ENCODE results near the gene ACTR6.
"Not testable (repeated sequence)": the region's sequence is repeated elsewhere in the genome, so short reads cannot be mapped to it uniquely, and the experiment has no call there.

The ACTR6 gene

GRCh38 chr12:100179252-100179651, 21.4 kb upstream of the ACTR6 start:
- H3K27ac ChIP-seq: no peak overlapping the region
- no peak for DNase-seq (ENCODE audit: low read depth, low spot score)

- DNase-seq (ENCODE audit: low read depth, low spot score): no peak
Observed at GRCh38 chr12:100184549-100185145, 16.0 kb upstream of the ACTR6 start.

GRCh38 chr12:100185361-100185894, 15.2 kb upstream of the ACTR6 start:
- H3K27ac ChIP-seq: no peak overlapping the region
- DNase-seq (ENCODE audit: low read depth, low spot score): no peak

More at GRCh38 chr12:100184549-100185145, 16.0 kb upstream of the ACTR6 start:
- H3K27ac ChIP-seq: no peak overlapping the region

- no peak overlapping the region for H3K27ac ChIP-seq
- no peak for DNase-seq (ENCODE audit: low read depth, low spot score)
Observed at GRCh38 chr12:100186071-100186470, 14.5 kb upstream of the ACTR6 start.

GRCh38 chr12:100187068-100187467, 13.5 kb upstream of the ACTR6 start:
- no peak for DNase-seq (ENCODE audit: low read depth, low spot score)
- H3K27ac ChIP-seq: no peak overlapping the region

- no peak for DNase-seq (ENCODE audit: low read depth, low spot score)
- H3K27ac ChIP-seq: no peak overlapping the region
Observed at GRCh38 chr12:100187857-100188519, 12.6 kb upstream of the ACTR6 start.

GRCh38 chr12:100188888-100189635, 11.6 kb upstream of the ACTR6 start:
- DNase-seq (ENCODE audit: low read depth, low spot score): not testable (repeated sequence)

GRCh38 chr12:100189636-100190394, 10.8 kb upstream of the ACTR6 start:
- no peak overlapping the region for H3K27ac ChIP-seq
- DNase-seq (ENCODE audit: low read depth, low spot score): no peak

More at GRCh38 chr12:100188888-100189635, 11.6 kb upstream of the ACTR6 start:
- not testable (repeated sequence) for H3K27ac ChIP-seq

GRCh38 chr12:100193085-100193484, 7.5 kb upstream of the ACTR6 start:
- H3K27ac ChIP-seq: no peak overlapping the region
- no peak for DNase-seq (ENCODE audit: low read depth, low spot score)

GRCh38 chr12:100197486-100197885, 3.1 kb upstream of the ACTR6 start:
- peak overlapping the region; percentile 76 for H3K27ac ChIP-seq
- peak; percentile 20 for DNase-seq (ENCODE audit: low read depth, low spot score)

GRCh38 chr12:100199023-100199346, 1.6 kb upstream of the ACTR6 start:
- H3K27ac ChIP-seq: peak overlapping the region; percentile 76
- no peak for DNase-seq (ENCODE audit: low read depth, low spot score)

GRCh38 chr12:100199347-100200149, 1.1 kb upstream of the ACTR6 start:
- no peak for DNase-seq (ENCODE audit: low read depth, low spot score)
- peak overlapping the region; percentile 76 for H3K27ac ChIP-seq

GRCh38 chr12:100201604-100202423, 1.2 kb downstream of the ACTR6 start:
- H3K27ac ChIP-seq: peak overlapping the region; percentile 76

GRCh38 chr12:100207311-100207710, 6.7 kb downstream of the ACTR6 start:
- DNase-seq (ENCODE audit: low read depth, low spot score): no peak
- no peak overlapping the region for H3K27ac ChIP-seq

More at GRCh38 chr12:100201604-100202423, 1.2 kb downstream of the ACTR6 start:
- no peak for DNase-seq (ENCODE audit: low read depth, low spot score)

GRCh38 chr12:100208834-100209233, 8.2 kb downstream of the ACTR6 start:
- no peak for DNase-seq (ENCODE audit: low read depth, low spot score)
- no peak overlapping the region for H3K27ac ChIP-seq

- no peak overlapping the region for H3K27ac ChIP-seq
- DNase-seq (ENCODE audit: low read depth, low spot score): no peak
Observed at GRCh38 chr12:100211698-100212097, 11.1 kb downstream of the ACTR6 start.

- H3K27ac ChIP-seq: no peak overlapping the region
- DNase-seq (ENCODE audit: low read depth, low spot score): no peak
Observed at GRCh38 chr12:100213016-100213891, 12.6 kb downstream of the ACTR6 start.

GRCh38 chr12:100214518-100214917, 13.9 kb downstream of the ACTR6 start:
- DNase-seq (ENCODE audit: low read depth, low spot score): no peak
- H3K27ac ChIP-seq: peak overlapping the region; percentile 38
